DMS 273 treated with DMSO at 0.1 percent for 48 hours (cell line): ENCODE measurements around the gene RNF14.

Experiments
- DNase-seq: peaks from one replicate; lab custom pipeline; 2025; lab: John Stamatoyannopoulos, UW

Gene RNF14

GRCh38 chr5:141947316-141947715 lies 21.6 kb upstream of the RNF14 start:
- no peak for DNase-seq

DNA sequence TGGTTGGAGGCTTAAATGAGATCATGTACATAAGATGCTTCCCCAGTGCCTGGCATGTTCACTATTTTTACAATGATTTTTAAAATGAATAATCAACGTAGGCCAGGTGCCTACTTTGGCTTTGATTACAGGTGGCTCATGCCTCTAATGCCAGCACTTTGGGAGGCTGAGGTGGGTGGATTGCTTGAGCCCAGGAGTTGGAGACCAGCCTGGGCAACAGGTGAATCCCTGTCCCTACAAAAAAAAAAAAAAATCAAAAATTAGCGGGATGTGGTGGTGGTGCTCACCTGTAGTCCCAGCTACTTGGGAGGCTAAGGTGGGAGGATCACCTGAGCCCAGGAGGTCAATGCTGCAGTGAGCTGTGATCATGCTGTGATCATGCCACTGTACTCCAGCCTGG lies 20.1 kb upstream of the RNF14 start:
- DNase-seq: no peak

- DNase-seq: no peak
Observed at GRCh38 chr5:141949511-141949910, 19.4 kb upstream of the RNF14 start.

DNA sequence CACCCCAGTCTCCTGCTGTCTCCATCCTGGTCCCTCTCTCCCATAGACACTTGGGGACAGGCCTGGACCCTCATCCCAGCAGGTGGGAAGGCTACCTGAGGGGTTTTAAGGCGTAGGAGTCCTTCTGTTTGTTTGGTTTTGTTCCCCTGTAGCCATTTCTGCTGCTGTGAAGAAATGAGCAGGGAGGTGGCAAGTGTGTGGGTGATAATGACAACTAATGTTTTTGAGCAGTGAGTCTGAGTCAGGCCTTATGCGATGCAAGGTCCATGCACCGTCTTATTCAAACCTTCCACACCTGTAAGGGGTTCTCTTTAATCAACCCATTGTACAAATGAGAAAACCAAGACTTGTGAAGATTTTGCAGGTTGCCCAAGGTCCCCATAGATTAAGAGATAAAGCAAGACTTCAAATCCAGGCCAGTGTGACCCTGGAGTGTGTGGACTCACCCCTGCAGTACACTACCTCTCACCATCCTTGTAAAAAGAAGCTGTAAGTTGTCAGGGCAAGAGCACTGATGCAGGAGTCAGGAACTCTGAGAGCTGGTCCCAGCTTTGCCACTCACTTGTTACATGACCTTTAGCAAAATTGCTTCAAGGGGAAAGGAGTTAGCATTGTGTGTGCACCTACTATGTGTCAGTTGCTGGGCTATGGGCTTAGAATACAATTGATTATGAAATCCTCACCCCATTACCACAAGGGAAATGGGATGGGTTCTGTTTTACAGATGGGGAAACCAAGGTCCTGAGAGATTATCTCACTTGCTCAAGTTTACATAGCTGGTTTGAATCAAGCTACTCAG lies 18.5 kb upstream of the RNF14 start:
- DNase-seq: no peak

DNA sequence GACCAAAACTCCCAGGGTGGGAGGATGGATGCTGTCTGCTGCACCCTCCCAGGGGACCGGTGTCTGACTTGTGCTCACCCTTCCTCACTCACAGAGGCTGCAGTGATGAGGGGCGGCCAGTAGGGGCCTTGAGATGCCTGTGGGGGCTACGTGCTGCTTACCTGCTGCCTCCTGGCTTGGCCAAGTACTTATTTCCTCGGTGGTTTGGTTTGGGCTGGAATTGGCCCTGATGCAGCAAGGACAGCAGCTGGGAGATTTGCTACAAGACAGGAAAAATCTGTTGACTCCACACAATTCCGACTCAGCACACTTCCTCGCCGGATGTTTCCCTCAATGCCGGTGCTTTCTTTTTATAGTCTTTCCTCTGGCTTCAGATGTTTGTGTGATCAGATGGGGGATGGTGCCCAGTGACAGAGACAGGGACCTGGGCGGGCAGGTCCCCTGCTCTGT lies 17.5 kb upstream of the RNF14 start:
- no peak for DNase-seq

GRCh38 chr5:141952020-141952419 lies 16.9 kb upstream of the RNF14 start:
- peak; percentile 42 for DNase-seq

GRCh38 chr5:141954194-141954593 lies 14.7 kb upstream of the RNF14 start:
- DNase-seq: no peak

GRCh38 chr5:141957367-141957996 lies 11.4 kb upstream of the RNF14 start:
- DNase-seq: no peak

- no peak for DNase-seq
Observed at GRCh38 chr5:141958113-141958512, 10.8 kb upstream of the RNF14 start, which contains the start of gene PCDH12. Gene PCDH12, minus strand, starts transcription at chr5:141958202. Its CDS starts 351 bp downstream, at chr5:141957851.

- DNase-seq: no peak
Observed at GRCh38 chr5:141958546-141959172, 10.2 kb upstream of the RNF14 start.

GRCh38 chr5:141960018-141960417 lies 8.9 kb upstream of the RNF14 start:
- no peak for DNase-seq

DNA sequence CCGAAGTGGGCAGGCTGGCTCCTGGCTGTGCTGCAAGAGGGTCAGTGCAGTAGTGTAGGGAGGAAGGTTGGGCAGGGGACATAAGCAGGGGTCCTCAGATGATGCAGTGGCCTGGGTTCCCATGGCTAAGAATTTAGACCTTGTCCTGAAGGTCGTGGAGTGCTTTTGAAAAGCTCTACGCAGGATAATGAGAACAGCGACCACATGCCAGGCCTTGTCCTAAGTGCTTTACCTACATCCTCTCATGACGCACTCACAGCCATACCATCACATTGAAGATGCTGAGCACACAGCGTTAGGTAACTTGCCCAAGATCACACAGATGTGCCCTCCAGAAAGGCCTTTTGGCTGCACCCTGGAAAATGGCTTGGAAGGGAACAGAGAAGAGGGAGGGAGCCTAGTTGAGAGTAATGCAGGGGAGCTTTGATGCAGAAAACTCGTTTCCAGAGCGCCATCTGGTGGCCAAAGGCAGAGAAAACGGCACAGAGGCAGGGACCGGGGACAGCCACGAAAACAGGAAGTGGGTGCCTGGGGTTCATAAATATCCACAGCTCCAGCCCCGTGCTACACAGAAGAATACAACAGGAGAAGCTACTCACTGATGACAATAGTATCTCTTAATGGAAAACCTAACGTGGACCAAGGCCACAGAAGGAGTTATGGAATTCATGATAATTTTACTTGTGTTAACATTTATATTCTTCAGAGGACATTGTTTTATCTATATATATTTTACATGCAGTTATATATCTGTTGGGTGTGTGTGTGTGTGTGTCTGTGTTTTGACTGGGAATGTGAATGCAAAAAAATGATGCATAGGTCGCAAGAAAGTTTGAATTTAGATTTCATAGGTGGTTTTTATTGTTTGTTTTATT lies 8.2 kb upstream of the RNF14 start:
- peak; percentile 63 for DNase-seq

DNA sequence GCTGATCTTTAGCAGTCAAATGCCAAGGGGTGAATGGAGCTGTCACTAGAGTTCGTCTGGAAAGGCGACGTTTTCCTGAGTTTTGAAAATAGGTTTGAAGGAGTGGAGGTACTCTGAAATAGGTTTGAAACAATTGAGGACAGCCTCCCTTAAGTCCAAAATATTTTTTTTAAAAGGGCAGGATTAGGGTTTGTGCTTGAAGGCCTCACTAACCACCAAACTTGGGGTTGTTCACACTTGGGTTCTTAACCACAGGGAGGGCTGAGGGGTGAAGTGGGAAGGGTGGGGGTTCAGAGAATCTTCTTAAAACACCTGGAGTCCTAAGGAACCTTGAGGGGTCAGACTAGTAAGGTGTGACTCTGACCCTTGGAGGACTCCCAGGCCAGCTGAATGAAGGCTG lies 7.4 kb upstream of the RNF14 start:
- DNase-seq: no peak

- DNase-seq: no peak
Observed at GRCh38 chr5:141963701-141964100, 5.2 kb upstream of the RNF14 start.

GRCh38 chr5:141965071-141965470 lies 3.8 kb upstream of the RNF14 start:
- DNase-seq: no peak

DNA sequence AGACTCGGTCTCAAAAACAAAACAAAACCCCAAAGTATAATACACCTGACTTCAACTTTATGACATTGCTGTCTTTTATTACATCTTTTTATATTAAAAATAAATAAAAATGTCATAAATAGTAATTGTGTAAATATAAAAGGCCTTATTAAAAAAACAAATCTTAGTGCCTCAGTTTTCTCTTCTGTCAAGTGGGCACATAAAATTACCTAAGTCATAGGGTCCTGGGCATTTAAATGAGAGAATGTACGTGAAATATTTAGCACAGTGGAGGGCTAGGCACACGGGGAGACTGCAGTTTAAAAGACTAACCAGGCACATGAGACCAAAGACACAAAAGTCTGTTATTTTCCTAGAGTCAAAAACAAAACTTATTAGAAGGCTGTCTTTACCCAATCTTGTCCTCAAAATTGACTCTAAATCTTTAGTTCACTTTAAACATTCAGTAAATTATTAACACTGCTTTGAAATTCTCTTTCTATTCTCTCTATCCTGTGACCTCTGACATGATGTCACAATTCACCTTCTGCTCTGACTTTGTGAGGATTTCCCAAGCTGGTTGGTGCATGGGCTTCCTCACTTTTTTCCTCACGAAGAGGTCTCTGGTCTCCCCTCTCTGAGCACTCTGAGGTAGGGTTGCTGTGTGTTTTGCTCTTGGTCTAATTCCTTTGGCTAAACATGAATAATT lies 2.5 kb upstream of the RNF14 start:
- no peak for DNase-seq

GRCh38 chr5:141966963-141967333 lies 2.0 kb upstream of the RNF14 start:
- DNase-seq: no peak

GRCh38 chr5:141969783-141970771 lies 1.2 kb downstream of the RNF14 start:
- DNase-seq: no peak

- no peak for DNase-seq
Observed at GRCh38 chr5:141973871-141974595, 5.1 kb downstream of the RNF14 start.

DNA sequence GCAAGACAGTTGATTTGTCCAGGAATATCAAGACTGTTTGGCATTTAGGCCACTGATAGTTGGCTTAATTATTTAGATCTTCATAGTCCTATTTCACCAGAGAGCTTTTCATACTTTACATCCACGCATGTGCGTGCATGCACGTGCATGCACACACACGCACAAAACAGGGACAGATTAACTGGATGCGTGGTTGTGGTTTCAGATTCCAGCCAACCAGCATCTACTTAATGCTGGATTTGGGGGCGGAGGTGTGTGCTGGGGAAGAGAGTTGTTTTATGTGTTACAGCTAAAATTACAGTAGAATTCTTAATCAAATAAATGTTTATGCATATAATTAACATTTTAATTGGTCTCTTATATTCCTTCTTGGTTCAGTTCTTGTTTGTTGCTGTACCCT lies 7.3 kb downstream of the RNF14 start:
- no peak for DNase-seq
